Measurements from ENCODE around the gene PRDM16. TPM values are rescaled to one million over a fixed set of nuclear protein-coding genes. Genes with fewer than 3 reads are reported as not detected.
A peak's percentile ranks its signal among the peaks of the same experiment; 100 is the strongest.

PRDM16 gene
- total RNA-seq, 1 experiment from 2014 or later = 1.4 TPM

DNA sequence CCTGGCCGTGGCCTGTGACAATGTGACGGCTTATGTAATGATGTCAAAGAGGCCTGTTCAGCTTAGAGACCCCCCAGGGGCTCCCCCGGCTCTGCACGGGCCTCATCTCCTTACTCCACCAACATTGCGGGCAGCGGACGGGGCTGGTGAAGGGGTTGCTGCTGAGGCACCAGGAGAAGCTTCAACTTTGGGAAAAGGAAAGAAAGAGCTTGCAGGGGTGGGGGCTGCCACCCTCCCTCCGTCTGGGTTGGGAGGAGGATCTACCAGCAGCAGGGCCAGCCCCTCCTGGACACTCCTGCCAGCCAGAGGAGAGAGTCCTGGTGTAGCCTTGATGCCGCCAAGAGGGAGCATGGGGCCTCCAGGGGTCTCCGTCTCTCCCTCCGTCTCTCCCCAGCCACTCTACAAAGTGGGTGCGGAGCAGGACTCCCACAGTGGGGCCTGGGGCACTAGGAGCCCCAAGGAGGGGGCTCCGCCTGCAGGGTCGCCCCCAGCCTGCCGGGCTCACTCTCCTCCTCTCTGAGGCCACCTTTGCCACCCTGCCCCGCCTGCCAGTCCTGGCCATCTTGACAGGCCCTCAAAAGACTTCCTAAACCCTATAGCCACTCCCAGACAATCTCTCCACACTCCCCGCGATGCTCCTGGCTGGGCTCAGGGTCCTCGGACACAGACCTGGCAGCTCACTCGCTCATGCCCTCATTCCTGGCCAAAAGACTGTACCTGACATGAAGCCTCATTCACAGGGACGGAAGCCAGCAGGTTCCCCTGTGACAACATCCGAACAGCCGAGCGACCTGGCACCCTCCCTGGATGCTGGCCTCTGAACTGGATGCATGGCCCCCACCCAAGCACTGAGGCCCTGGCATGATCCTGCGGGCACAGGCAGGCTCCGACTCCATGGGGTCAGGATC is 255.0 kb downstream of the PRDM16 start:
- Histone ChIP-seq H3K27me3 (peaks cover 13% of the 10 kb centered on the region), H3K9me3 (replicated peaks) (no peaks in the 10 kb centered on the region), H3K4me3 (no peak overlapping the region), H3K27ac (no peak overlapping the region), H3K36me3 (no peaks in the 10 kb centered on the region), H3K4me1 (peaks cover 38% of the 10 kb centered on the region)
- no peak for DNase-seq

DNA sequence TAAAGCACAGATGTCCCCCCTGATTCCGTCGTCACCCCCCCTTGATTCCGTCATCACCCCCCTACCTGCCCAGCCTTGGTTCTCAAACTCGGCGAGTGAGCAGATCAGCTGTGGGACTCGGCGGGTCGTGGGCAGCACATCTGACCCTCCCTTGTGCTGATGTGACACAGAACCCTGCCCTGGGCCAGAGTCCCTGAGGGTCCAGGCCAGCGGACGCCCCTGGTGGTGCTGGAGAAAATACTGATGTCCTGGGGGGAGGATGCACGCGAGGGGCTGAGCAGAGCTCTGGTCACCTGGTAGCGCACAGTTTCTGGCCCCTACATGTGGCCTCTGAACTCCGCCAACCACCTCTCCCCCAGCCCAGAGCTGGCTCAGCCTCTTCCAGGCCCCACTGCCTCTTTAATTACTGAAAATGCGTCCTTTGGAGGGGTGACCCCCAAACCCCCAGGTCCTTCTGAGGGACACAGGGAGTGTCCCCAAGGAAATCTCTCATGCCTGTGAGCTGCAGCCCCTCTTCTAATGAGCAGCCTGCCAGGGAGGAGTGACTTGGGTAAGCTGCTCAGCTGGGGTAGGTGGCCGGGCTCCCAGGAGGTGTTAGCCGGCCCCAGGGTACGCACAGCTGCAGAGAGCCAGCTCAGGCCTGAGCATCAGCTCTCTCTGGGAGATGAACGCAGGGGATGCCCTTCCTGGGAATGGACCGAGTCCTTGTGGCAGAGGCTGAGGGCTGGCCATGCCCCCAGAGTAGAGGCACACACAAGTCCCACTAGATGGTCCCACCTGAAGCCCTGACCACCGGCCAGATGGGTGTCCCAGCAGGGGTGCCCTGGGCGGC is 255.9 kb downstream of the PRDM16 start:
- no peaks in the 10 kb centered on the region for H3K36me3 ChIP-seq
- H3K9me3 ChIP-seq (replicated peaks) = no peaks in the 10 kb centered on the region
- no peak overlapping the region for H3K4me3 ChIP-seq
- H3K27ac ChIP-seq = no peak overlapping the region
- DNase-seq = no peak
- H3K4me1 ChIP-seq = peaks cover 38% of the 10 kb centered on the region
- H3K27me3 ChIP-seq = peaks cover 13% of the 10 kb centered on the region

DNA sequence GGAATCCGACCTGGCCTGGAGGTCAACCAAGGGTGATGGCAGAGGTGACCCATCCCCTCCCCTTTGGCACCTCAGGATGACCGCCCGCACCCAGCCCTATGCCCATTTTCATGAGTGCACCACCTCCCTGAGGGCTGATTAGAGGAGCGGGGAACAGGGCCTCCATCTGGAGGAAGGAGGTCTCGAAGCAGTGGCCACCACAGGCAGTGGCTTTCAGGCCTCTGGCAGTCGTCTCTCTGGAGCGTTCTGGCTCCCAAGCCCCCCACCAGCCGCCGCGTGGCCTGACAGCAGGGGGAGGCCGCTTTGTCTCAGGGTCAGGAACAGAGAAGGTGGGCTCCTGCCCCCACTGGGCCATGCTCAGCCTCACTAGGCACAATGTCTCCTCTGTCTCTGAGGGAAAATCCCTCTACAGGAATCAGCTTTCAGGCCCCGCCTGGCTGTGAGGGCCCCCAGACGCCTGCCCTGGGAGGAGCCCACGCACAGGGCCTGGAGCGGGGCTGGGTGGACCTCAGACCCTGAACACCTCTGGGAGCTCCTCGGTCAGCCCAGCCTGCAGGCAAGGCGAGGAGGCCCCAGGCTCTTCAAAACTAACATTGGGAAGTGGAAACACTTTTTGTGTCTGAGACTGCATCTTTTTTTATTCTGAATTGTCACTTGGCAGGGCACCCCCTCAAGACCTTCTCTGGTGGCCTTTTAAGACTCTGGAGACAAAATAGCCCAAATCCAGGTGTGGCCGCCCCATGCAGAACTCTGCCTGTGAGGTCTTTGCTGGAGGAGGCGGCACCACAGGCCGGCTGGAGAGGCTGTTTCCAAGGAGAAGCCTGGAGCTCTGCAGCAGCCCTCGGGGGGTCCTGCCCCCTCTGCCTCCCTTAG is 257.7 kb downstream of the PRDM16 start:
- peaks cover 13% of the 10 kb centered on the region for H3K27me3 ChIP-seq
- H3K27ac ChIP-seq = peak overlapping the region; percentile 18; the same call in 1 of the 2 replicates
- no peak overlapping the region for H3K4me3 ChIP-seq

DNA sequence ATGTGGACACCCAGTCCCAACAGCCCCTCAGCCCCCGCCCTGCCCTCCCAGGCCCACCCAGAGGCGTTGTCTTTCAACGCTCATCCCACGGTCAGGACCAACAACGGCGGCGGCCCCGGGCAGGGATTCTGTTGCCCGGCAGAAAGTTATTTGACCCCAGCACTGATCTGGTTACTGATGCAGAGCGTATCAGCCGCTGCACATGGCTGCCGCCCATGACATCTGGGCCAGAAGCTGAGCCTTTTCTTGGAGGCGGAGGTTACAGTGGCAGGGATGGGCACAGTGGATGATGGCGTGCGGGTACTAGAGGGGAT is 258.3 kb downstream of the PRDM16 start:
- H3K27me3 ChIP-seq = peaks cover 13% of the 10 kb centered on the region
- no peaks in the 10 kb centered on the region for H3K36me3 ChIP-seq
- H3K4me1 ChIP-seq = peaks cover 26% of the 10 kb centered on the region
- H3K4me3 ChIP-seq = no peak overlapping the region
- DNase-seq = peak; percentile 41 to 60
- no peaks in the 10 kb centered on the region for H3K9me3 ChIP-seq (replicated peaks)
- peak overlapping the region; percentile 18; the same call in 1 of the 2 replicates for H3K27ac ChIP-seq

More for the DNA sequence above, 257.7 kb downstream of the PRDM16 start:
- Histone ChIP-seq H3K36me3 (no peaks in the 10 kb centered on the region), H3K9me3 (replicated peaks) (no peaks in the 10 kb centered on the region), H3K4me1 (peaks cover 29% of the 10 kb centered on the region)
- DNase-seq = peak in 1 of 2 experiments; percentile 59

DNA sequence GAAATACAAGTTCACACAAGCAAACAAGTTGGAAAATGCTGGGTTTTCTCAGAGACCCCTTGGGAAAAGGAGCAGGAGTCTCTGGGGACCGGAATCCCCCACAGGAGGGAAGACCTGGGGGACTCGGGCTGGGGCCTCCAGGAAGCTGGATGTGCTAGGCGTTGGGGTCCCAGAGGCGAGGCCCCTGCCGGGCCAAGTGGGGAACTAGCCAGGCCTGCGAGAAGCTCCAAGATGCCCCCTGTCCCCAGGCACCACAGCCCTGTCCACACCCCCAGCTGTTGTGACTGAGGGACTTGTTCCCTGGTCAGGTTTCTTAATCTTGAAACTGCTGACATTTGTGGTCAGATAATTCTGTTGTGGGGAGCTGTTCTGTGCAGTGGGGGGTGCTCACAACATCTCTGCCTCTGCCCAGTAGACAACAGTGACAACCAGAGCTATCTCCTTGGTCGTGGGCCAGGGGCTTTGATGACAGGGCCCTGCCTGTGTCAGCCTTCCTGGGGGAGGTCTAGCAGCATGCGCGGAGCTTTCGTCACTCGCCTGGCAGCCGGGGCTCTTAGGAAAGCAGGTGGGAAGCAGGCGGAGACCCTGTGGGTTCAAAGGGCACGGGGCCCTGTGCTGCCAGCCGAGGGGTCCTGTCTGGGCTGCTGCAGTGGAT is 259.1 kb downstream of the PRDM16 start:
- Histone ChIP-seq H3K27me3 (peaks cover 13% of the 10 kb centered on the region), H3K27ac (no peak overlapping the region), H3K36me3 (no peaks in the 10 kb centered on the region), H3K4me1 (peaks cover 26% of the 10 kb centered on the region), H3K9me3 (replicated peaks) (no peaks in the 10 kb centered on the region), H3K4me3 (no peak overlapping the region)
- DNase-seq = peak; percentile 39 to 70

DNA sequence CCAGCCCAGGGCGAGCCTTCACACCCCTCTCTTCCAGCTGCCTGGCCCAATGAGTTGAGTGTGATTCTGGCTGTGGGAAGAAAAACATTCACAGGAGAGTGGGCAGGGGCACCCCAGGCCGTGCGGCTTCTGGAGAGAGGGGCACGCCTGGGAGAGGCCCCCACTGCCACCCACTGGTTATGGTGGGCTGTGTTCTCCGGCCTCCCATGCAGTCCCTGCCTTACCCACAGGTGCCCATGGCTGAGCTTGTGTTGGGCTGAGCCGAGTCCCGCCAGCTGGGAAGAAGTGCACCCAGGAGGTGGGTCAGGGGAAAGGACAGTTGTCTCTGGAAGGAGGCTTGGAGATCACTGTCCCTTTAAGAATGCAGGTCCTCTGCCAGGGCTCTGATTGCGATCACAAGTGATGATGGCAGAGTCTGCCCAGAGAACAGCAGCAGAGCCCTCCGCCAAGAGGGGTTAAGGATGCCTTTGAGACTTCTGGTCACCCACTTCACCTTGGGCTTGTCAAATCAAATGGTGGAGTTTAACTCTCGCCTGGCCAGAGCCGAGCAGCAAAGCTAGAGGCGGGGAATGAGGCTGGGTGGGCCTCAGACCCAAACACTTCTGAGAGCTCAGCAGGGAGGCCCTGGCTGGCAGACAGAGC is 260.8 kb downstream of the PRDM16 start:
- Histone ChIP-seq H3K9me3 (replicated peaks) (no peaks in the 10 kb centered on the region), H3K27ac (no peak overlapping the region), H3K36me3 (no peaks in the 10 kb centered on the region), H3K4me1 (peaks cover 26% of the 10 kb centered on the region), H3K27me3 (peaks cover 9% of the 10 kb centered on the region), H3K4me3 (no peak overlapping the region)
- no peak for DNase-seq

DNA sequence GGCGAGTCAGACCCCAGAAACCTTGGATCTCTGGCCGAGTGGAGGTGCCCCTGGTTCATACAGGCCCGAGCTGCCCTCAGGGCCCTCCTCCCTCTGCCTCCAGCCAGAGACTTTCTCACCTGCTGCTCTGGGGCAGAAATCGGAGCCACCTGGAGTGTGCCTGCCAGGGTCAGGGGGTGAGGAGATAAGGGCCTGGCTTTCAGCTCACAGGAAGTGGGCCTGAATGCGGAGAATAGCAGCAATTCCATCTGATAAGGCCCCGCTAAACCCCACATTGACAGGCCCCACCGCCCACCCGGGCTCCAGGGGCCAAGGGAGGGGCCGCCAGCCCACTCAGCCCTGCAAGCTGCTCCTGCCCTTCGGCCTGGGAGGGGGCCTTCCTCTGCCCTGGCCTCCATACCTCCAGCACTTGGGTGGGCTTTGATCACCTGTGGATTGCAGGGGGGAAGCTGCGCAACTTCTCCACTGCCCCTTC is 261.8 kb downstream of the PRDM16 start:
- H3K36me3 ChIP-seq = no peaks in the 10 kb centered on the region
- H3K9me3 ChIP-seq (replicated peaks) = no peaks in the 10 kb centered on the region
- H3K4me1 ChIP-seq = peaks cover 26% of the 10 kb centered on the region
- no peak for DNase-seq
- no peak overlapping the region for H3K27ac ChIP-seq
- H3K4me3 ChIP-seq = no peak overlapping the region
- H3K27me3 ChIP-seq = peaks cover 9% of the 10 kb centered on the region

DNA sequence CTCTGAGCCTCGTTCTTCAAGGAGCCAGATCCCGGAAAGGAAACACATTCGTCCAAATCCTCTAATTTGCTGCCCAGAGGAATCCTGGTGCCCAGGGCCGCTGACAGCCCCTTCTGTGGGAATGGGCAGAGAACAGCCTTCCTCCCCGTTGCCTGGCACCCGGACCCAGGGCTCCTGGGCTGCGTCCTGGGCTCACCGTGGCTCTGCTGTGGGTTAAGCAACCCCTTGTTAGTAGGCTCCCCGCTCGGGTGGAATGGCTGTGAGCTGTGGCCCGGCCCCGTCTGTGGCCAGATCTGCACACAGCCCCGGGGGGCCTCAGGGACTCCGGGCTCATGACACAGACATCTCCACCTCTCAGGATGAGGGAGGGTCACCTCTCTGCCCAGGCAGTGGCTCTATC is 262.6 kb downstream of the PRDM16 start:
- H3K4me1 ChIP-seq = peaks cover 24% of the 10 kb centered on the region
- no peak overlapping the region for H3K27ac ChIP-seq
- peaks cover 6% of the 10 kb centered on the region for H3K27me3 ChIP-seq
- H3K9me3 ChIP-seq (replicated peaks) = no peaks in the 10 kb centered on the region
- H3K4me3 ChIP-seq = no peak overlapping the region
- no peaks in the 10 kb centered on the region for H3K36me3 ChIP-seq
- no peak for DNase-seq

DNA sequence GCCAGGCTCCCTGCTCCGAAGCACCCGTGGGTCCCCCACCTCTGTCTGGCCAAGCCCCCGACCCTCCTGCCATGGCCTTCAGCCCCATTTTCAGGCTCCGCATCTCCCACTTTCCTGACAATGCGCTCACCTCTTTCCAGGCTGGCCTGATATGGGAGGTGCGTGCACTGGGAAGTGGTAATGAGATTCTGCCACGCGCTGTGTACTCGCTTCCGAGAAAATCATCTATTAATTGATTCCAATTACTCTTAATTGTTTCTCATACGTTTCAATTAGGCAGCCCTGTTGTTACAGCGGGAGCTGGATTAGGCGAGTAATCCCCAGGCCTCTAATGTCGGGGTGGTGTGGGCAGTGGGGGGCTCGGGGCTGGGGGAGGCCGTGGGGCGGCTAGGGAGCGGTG is 263.0 kb downstream of the PRDM16 start:
- no peaks in the 10 kb centered on the region for H3K9me3 ChIP-seq (replicated peaks)
- no peak for DNase-seq
- no peak overlapping the region for H3K27ac ChIP-seq
- H3K4me1 ChIP-seq = peaks cover 19% of the 10 kb centered on the region
- H3K36me3 ChIP-seq = no peaks in the 10 kb centered on the region
- H3K4me3 ChIP-seq = no peak overlapping the region
- H3K27me3 ChIP-seq = peaks cover under 1% of the 10 kb centered on the region; the same call in 1 of the 2 replicates

DNA sequence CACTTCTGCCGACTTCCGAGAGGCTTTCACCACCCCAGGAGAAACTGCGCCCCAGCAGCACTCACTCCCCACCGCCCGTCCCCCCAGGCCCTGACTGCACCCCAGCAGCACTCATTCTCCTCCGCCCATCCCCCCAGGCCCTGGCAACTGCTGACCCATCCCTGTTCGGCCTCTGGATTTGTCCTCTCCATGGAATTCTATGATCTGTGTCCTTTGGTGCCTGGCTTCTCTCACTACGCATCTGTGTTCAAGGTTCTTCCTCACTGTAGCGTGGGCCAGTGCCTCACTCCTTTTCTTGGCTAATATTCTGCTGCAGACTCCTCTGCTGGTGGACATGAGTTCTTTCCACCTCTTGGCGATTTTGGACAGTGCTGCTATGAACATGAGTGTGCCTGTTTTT is 263.7 kb downstream of the PRDM16 start:
- no peak for DNase-seq
- H3K27me3 ChIP-seq = no peaks in the 10 kb centered on the region
- no peak overlapping the region for H3K4me3 ChIP-seq
- no peak overlapping the region for H3K27ac ChIP-seq
- peaks cover 13% of the 10 kb centered on the region for H3K4me1 ChIP-seq
- H3K36me3 ChIP-seq = no peaks in the 10 kb centered on the region
- no peaks in the 10 kb centered on the region for H3K9me3 ChIP-seq (replicated peaks)

DNA sequence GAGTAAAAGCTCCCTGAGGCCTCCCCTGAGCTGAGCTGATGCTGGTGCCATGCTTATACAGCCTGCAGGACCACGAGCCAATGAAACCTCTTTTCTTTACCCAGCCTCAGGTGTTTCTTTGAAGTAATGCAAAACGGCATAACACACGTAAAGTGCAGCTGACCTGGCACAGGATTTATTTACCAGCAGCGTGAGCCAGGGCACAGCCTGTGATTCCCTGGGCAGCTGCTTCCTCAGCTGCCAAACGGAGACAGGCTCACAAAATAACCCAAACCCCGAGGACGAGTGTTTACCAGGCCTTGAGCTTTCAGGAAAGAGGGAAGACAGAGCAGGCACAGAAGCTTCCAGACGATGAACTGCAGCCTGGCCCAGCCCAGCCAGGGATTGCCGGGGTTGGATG is 264.9 kb downstream of the PRDM16 start:
- H3K4me3 ChIP-seq = no peak overlapping the region
- H3K36me3 ChIP-seq = no peaks in the 10 kb centered on the region
- no peak for DNase-seq
- H3K27me3 ChIP-seq = no peaks in the 10 kb centered on the region
- no peak overlapping the region for H3K27ac ChIP-seq
- H3K4me1 ChIP-seq = peaks cover under 1% of the 10 kb centered on the region; the same call in 1 of the 2 replicates
- no peaks in the 10 kb centered on the region for H3K9me3 ChIP-seq (replicated peaks)

DNA sequence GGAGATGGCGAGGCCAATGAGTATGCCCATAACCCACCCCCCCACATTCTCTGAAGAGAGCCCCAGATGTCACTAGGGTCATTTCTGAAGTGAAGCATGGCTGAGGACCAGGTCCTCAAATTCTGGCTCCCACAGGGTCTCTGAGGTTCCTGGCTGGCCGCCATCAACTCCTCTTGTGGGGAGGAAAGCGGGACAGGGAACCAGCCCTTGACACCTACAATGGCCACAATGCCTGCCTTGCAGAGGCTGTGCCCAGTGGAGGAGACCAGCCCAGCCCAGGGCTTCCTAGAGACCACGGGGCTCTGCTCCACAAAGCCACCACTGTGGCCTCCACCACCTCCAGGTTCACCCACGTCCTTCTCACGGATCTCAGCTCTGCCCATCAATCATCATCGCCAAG is 265.4 kb downstream of the PRDM16 start:
- Histone ChIP-seq H3K9me3 (replicated peaks) (no peaks in the 10 kb centered on the region), H3K4me1 (no peaks in the 10 kb centered on the region), H3K36me3 (no peaks in the 10 kb centered on the region), H3K27ac (no peak overlapping the region), H3K4me3 (no peak overlapping the region), H3K27me3 (no peaks in the 10 kb centered on the region)
- no peak for DNase-seq

DNA sequence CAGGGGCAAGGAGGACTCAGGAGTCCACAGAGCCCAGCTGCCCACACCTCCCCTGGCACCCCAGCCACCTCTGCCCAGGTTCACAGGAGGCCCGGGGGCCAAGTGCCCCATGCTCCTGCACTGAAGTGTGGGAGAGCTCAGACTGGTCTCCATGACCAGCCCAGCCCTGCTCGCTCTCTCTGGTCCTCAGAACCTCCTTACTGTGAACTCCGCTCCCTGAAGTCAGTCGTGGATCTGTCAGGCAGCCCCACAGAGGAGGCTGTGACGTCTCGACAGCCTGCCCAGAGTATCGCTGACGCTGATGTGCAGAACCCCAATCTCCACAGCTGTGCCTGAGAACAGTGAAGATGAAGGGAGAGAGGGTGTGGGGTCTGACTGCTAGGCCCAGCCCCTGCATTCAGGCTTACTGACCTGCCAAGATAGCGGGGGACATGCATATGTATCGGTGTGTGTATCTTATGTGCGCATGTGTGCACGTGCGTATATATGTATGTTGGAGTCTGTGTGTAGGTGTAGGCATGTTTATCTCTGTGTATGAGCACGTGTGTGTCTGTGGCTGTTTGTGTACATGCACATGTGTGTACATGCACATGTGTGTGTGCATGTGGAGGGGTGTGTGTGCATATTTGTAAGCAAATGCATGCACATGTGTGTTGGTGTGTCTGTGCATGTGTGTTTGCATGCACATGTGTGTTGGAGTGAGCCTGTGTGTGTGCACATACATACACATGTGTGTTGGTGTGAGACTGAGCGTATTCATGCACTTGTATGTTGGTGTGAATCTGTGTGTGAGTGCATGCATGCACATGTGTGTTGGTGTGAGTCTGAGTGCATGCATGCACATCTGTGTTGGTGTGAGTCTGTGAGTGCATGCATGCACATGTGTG is 267.0 kb downstream of the PRDM16 start:
- Histone ChIP-seq H3K4me3 (no peak overlapping the region), H3K4me1 (no peaks in the 10 kb centered on the region), H3K27me3 (no peaks in the 10 kb centered on the region), H3K36me3 (no peaks in the 10 kb centered on the region), H3K9me3 (replicated peaks) (no peaks in the 10 kb centered on the region), H3K27ac (no peak overlapping the region)
- no peak for DNase-seq
